HG03469 (cell line): Measurements from ENCODE around the gene AKAP8L.
"Not testable (repeated sequence)": the region's sequence is repeated elsewhere in the genome, so short reads cannot be mapped to it uniquely, and the experiment has no call there.

Experiments used
- ATAC-seq: cut with Tn5 transposase; IDR thresholded peaks from one replicate; pipeline ENCODE4 v1.9.1; 2021; ENCODE audit warnings: mild to moderate bottlenecking, moderate library complexity, moderate number of reproducible peaks; ENCODE audit not compliant: unreplicated experiment

The AKAP8L gene

GRCh38 chr19:15358918-15359317 is 59.9 kb downstream of the AKAP8L start:
- ATAC-seq: no peak

GRCh38 chr19:15357906-15358305 is 60.9 kb downstream of the AKAP8L start:
- no peak for ATAC-seq

- no peak for ATAC-seq
These were observed 64.1 kb downstream of the AKAP8L start for GRCh38 chr19:15354566-15355296.

GRCh38 chr19:15353908-15354307 is 64.9 kb downstream of the AKAP8L start:
- no peak for ATAC-seq

- ATAC-seq: not testable (repeated sequence)
These were observed 66.3 kb downstream of the AKAP8L start for GRCh38 chr19:15352535-15352934.

- not testable (repeated sequence) for ATAC-seq
These were observed 77.5 kb downstream of the AKAP8L start for GRCh38 chr19:15341328-15341727.

- ATAC-seq: no peak
These were observed 78.7 kb downstream of the AKAP8L start for GRCh38 chr19:15340086-15340485.

- ATAC-seq: no peak
These were observed 81.6 kb downstream of the AKAP8L start for GRCh38 chr19:15337202-15337601.

GRCh38 chr19:15335992-15336391 is 82.8 kb downstream of the AKAP8L start:
- ATAC-seq: not testable (repeated sequence)

GRCh38 chr19:15332311-15332996 is 86.3 kb downstream of the AKAP8L start, which contains the start of gene BRD4:
TSS of gene BRD4 (minus strand) at chr19:15332539. CDS start at chr19:15273099, 59,440 bp downstream.
- ATAC-seq: no peak

GRCh38 chr19:15331419-15332310 is 87.1 kb downstream of the AKAP8L start:
- ATAC-seq: no peak

- no peak for ATAC-seq
These were observed 87.9 kb downstream of the AKAP8L start for GRCh38 chr19:15330801-15331418.
